Thyroid gland (tissue), 4 donors: ENCODE measurements around the gene CCDC24.

ENCODE experiments used
- POLR2A ChIP-seq, 2 donors: fragments of 450-650 bp; IDR thresholded peaks; one replicate each; pipeline ENCODE4 v1.6.1; 2017; ENCODE audit warnings: antibody characterized with exemption in 2 of 2, mild to moderate bottlenecking in 2 of 2, moderate library complexity in 1 of 2
- TF ChIP-seq, protein P1 (sequence below), 6 experiments: fragments of 200-600 bp in 3 of 6; fragments of 450-650 bp in 3 of 6; sonication (generic) in 3 of 6; IDR thresholded peaks; one replicate each; pipeline ENCODE4 v1.5.1; 2016 to 2019; ENCODE audit warnings: antibody characterized with exemption in 6 of 6, mild to moderate bottlenecking in 2 of 6, inconsistent platforms in 1 of 6, moderate library complexity in 1 of 6

DNA sequence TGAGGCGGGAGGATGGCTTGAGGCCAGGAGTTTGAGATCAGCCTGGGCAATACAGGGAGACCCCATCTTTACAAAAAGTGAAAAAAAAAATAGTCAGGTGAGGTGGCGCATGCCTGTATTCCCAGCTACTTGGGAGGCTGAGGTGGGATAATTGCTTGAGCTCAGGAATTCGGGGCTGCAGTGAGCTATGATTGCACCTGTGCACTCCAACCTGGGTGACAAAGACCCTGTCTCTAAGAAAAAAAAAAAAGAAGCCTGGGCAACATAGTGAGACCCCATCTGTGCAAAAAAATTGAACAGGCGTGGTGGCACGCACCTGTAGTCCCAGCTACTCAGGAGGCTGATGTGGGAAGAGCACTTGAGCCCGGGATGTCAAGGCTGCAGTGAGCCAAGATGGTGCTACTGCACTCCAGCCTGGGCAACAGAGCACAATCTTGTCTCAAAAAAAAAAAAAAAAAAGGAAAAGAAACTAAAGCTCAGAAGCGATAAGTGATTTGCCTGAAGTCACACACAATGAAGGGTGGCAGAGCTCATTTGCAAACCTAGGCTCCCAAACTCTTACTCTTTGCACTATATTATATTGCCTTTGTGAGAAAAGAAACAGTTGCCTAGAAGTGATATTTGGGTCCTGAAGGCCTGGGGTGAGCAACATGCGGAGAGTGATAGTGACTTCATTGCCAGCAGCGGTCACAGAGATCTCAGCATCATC, 2.0 kb downstream of the CCDC24 start:
- TF ChIP-seq, protein P1, sequence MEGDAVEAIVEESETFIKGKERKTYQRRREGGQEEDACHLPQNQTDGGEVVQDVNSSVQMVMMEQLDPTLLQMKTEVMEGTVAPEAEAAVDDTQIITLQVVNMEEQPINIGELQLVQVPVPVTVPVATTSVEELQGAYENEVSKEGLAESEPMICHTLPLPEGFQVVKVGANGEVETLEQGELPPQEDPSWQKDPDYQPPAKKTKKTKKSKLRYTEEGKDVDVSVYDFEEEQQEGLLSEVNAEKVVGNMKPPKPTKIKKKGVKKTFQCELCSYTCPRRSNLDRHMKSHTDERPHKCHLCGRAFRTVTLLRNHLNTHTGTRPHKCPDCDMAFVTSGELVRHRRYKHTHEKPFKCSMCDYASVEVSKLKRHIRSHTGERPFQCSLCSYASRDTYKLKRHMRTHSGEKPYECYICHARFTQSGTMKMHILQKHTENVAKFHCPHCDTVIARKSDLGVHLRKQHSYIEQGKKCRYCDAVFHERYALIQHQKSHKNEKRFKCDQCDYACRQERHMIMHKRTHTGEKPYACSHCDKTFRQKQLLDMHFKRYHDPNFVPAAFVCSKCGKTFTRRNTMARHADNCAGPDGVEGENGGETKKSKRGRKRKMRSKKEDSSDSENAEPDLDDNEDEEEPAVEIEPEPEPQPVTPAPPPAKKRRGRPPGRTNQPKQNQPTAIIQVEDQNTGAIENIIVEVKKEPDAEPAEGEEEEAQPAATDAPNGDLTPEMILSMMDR (IDR thresholded peaks at IDR 0.05): no peak
- no peak for TF ChIP-seq POLR2A (IDR thresholded peaks at IDR 0.05)
